A549 (cell line): ENCODE results near the gene STN1. TPM values are rescaled to one million over a fixed set of nuclear protein-coding genes. Genes with fewer than 3 reads are reported as not detected.

Experiments
- ATAC-seq, 2 experiments: fragments of 200-7000 bp in 1 of 2; fragments of >200 bp in 1 of 2; cut with Nextera tagmentation in 1 of 2; cut with Tn5 transposase in 1 of 2; 3 replicates each; pipeline versions ENCODE4 v1.8.0 to v1.9.1; 2018 to 2020; ENCODE audit warnings: mild to moderate bottlenecking in 1 of 2, moderate library complexity in 1 of 2
- CTCF ChIA-PET: fragments of 300-600 bp; sonication (Branson Sonifier 250); formaldehyde crosslinking; extraction: SDS; loops from one replicate; lab custom pipeline; 2021; ENCODE audit warnings: antibody characterized with exemption, inconsistent platforms; lab: Yijun Ruan, JAX
- POLR2A ChIA-PET: fragments of 350-600 bp; formaldehyde crosslinking; extraction: SDS; loops from one replicate; lab custom pipeline; 2021; ENCODE audit warnings: antibody characterized with exemption, inconsistent platforms; lab: Yijun Ruan, JAX
- DNase-seq, 2 experiments: peaks; one replicate each; pipeline versions ENCODE4 v3.0.0 to v3.0.0-alpha.2; 2011 to 2016; ENCODE audit warnings: low read depth in 1 of 2, low spot score in 1 of 2
- FAIRE-seq: peaks from 2 replicates; lab custom pipeline; 2011; peaks lifted over from hg19 to GRCh38; lab: Jason Lieb, UNC
- H3K27ac ChIP-seq, 2 experiments: fragments of >200 bp; sonication (Bioruptor Twin); formaldehyde crosslinking; 3 replicates each; pipeline ENCODE4 v1.5.1; 2016 to 2017
- H3K4me1 ChIP-seq: fragments of >200 bp; sonication (Bioruptor Twin); formaldehyde crosslinking; 3 replicates; pipeline ENCODE4 v1.6.1; 2016
- H3K4me2 ChIP-seq: fragments of >200 bp; sonication (Bioruptor Twin); formaldehyde crosslinking; 3 replicates; pipeline ENCODE4 v1.6.1; 2016
- H3K4me3 ChIP-seq: fragments of >200 bp; sonication (Bioruptor Twin); formaldehyde crosslinking; 3 replicates; pipeline ENCODE4 v1.5.1; 2016
- H3K9me3 ChIP-seq: fragments of >200 bp; sonication (Bioruptor Twin); formaldehyde crosslinking; 3 replicates; pipeline ENCODE4 v1.6.1; 2016
- BCL3 ChIP-seq: fragments of >200 bp; sonication (Bioruptor Twin); formaldehyde crosslinking; IDR thresholded peaks from 3 replicates; pipeline ENCODE4 v1.6.1; 2016
- CBX8 ChIP-seq: fragments of 200-600 bp; sonication (generic); IDR thresholded peaks from 2 replicates; pipeline ENCODE4 v1.6.1; 2016
- E2F6 ChIP-seq: IDR thresholded peaks from 2 replicates; pipeline ENCODE4 v1.6.1; 2012; ENCODE audit warnings: low read depth, borderline replicate concordance
- EHF ChIP-seq: fragments of 250-450 bp; sonication (Bioruptor Pico); IDR thresholded peaks from 2 replicates; pipeline ENCODE4 v1.5.0; 2020; ENCODE audit warnings: mild to moderate bottlenecking
- EP300 ChIP-seq, 2 experiments: fragments of >200 bp; sonication (Bioruptor Twin); formaldehyde crosslinking; IDR thresholded peaks; 2 replicates in 1 of 2; 3 replicates in 1 of 2; pipeline ENCODE4 v1.6.1; 2016 to 2017
- FOSB ChIP-seq: fragments of 250-450 bp; sonication (Bioruptor Pico); IDR thresholded peaks from 2 replicates; pipeline ENCODE4 v1.5.0; 2020; ENCODE audit warnings: mild to moderate bottlenecking, moderate library complexity
- HES2 ChIP-seq: fragments of >200 bp; sonication (Bioruptor Twin); formaldehyde crosslinking; IDR thresholded peaks from 2 replicates; pipeline ENCODE4 v1.6.1; 2016
- HMGXB4 ChIP-seq: fragments of 250-450 bp; sonication (Bioruptor Pico); IDR thresholded peaks from 2 replicates; pipeline ENCODE4 v1.5.0; 2021; ENCODE audit warnings: mild to moderate bottlenecking, moderate library complexity, borderline replicate concordance
- HOXB13 ChIP-seq: fragments of 250-450 bp; sonication (Bioruptor Pico); IDR thresholded peaks from 2 replicates; pipeline ENCODE4 v1.5.0; 2020; ENCODE audit warnings: low read depth, mild to moderate bottlenecking, moderate library complexity
- HOXB5 ChIP-seq: fragments of 250-450 bp; sonication (Bioruptor Pico); IDR thresholded peaks from 2 replicates; pipeline ENCODE4 v1.5.0; 2020; ENCODE audit warnings: mild to moderate bottlenecking, moderate library complexity
- JUNB ChIP-seq: fragments of >200 bp; sonication (Bioruptor Twin); formaldehyde crosslinking; IDR thresholded peaks from 2 replicates; pipeline ENCODE4 v1.6.1; 2016
- KDM5A ChIP-seq: fragments of 200-600 bp; sonication (generic); IDR thresholded peaks from 2 replicates; pipeline ENCODE4 v1.6.1; 2016; ENCODE audit warnings: antibody characterized with exemption, mild to moderate bottlenecking
- MAX ChIP-seq: IDR thresholded peaks from 2 replicates; pipeline ENCODE4 v1.6.1; 2012
- MYC ChIP-seq: IDR thresholded peaks from 2 replicates; pipeline ENCODE4 v1.6.1; 2012; ENCODE audit warnings: mild to moderate bottlenecking, inconsistent platforms, low read length, improper control_type of control experiment, borderline replicate concordance
- NFE2L2 ChIP-seq: fragments of 150-350 bp; conservative IDR thresholded peaks from 2 replicates; pipeline ENCODE4 v1.6.1; 2014; ENCODE audit warnings: low read length
- PHF8 ChIP-seq: fragments of 200-600 bp; sonication (generic); IDR thresholded peaks from 2 replicates; pipeline ENCODE4 v1.6.1; 2016; ENCODE audit warnings: low read depth, mild to moderate bottlenecking, antibody characterized with exemption, moderate library complexity, borderline replicate concordance
- RAD21 ChIP-seq, 2 experiments: fragments of >200 bp in 1 of 2; sonication (Bioruptor Twin) in 1 of 2; formaldehyde crosslinking in 1 of 2; IDR thresholded peaks in 1 of 2; conservative IDR thresholded peaks in 1 of 2; 2 replicates in 1 of 2; 3 replicates in 1 of 2; pipeline ENCODE4 v1.6.1; 2012 to 2018; ENCODE audit warnings: inconsistent platforms in 1 of 2
- TFCP2L1 ChIP-seq: fragments of 250-450 bp; sonication (Bioruptor Pico); IDR thresholded peaks from 2 replicates; pipeline ENCODE4 v1.5.0; 2021; ENCODE audit warnings: mild to moderate bottlenecking
- TP53 ChIP-seq: fragments of 250-450 bp; sonication (Bioruptor Pico); IDR thresholded peaks from 2 replicates; pipeline ENCODE4 v1.5.0; 2021; ENCODE audit warnings: mild to moderate bottlenecking, moderate library complexity
- WGBS: methylation state at CpG from one replicate; pipeline ENCODE4 v1.1.6; 2017; ENCODE audit errors: missing lambda C conversion rate; 5-methylcytosine and 5-hydroxymethylcytosine counted together
- polyA plus RNA-seq, 4 experiments: library from polyadenylated mRNA; depleted of rRNA in 3 of 4; stranded (reverse); fragments of >200 nt; fragmentation: RNase III in 1 of 4; extraction: RNeasy Plus Mini Kit Qiagen cat#74134 plus additional on column Dnase treatment in 1 of 4; gene quantifications; 2 replicates in 3 of 4; 3 replicates in 1 of 4; pipeline ENCODE4 v1.2.3, GENCODE V29; 2011 to 2017

Gene STN1
- polyA plus RNA-seq, 2 of the 4 experiments (the other 2 are of a cell fraction) = 17.1 to 34.5 TPM

GRCh38 chr10:103917302-103918052 lies 507 bp downstream of the STN1 start:
- no peak for FAIRE-seq
- WGBS = 2% methylated on average over 27 of the region's 29 CpGs
- peak; percentile 65 to 76 for ATAC-seq

GRCh38 chr10:103916876-103917275 lies 1.1 kb downstream of the STN1 start:
- POLR2A ChIA-PET = no interaction called here
- 3% methylated on average over 2 of the region's 2 CpGs for WGBS

More at GRCh38 chr10:103917302-103918052, 507 bp downstream of the STN1 start:
- DNase-seq = peak; percentile 42 to 68
- peak overlapping the region; percentile 75 for H3K4me3 ChIP-seq
- peaks cover 10% of the 10 kb centered on the region; the same call in 2 of the 3 replicates for H3K9me3 ChIP-seq
- peak overlapping the region; percentile 94 to 96 for H3K27ac ChIP-seq
- CTCF ChIA-PET = interaction anchor here (0.8 to 1.7 kb wide), 5 partner anchors 16 to 31 kb away, joined by 3 to 6 read pairs (median 3); no protein-coding TSS in a partner anchor
- TF ChIP-seq RAD21 (conservative IDR thresholded peaks at IDR 0.05 in 1 of 2, IDR thresholded peaks at IDR 0.05 in 1 of 2) = no peak
- peak; percentile 84 for TF ChIP-seq MAX
- peak; percentile 21; the same call in 1 of the 2 replicates for TF ChIP-seq MYC
- TF ChIP-seq E2F6 = peak; percentile 47; the same call in 1 of the 2 replicates
- no peak for TF ChIP-seq KDM5A
- peak; percentile 65; the same call in 1 of the 2 replicates for TF ChIP-seq HMGXB4 (CRISPR knock-in tag)
- TF ChIP-seq BCL3 = 0 out of 3 replicates have a peak, but pooled peaks have one; percentile 26
- TF ChIP-seq TFCP2L1 (CRISPR knock-in tag) = 0 out of 2 replicates have a peak, but pooled peaks have one; percentile 19
- TF ChIP-seq PHF8 = peak; percentile 89
- TF ChIP-seq TP53 = peak; percentile 90
- POLR2A ChIA-PET = interaction anchor here (0.6 to 2.3 kb wide), 2 partner anchors 9 to 27 kb away, joined by 3 to 10 read pairs; no protein-coding TSS in a partner anchor
- peaks cover 21% of the 10 kb centered on the region for H3K4me1 ChIP-seq
- peak overlapping the region; percentile 94 for H3K4me2 ChIP-seq

More at GRCh38 chr10:103916876-103917275, 1.1 kb downstream of the STN1 start:
- Histone ChIP-seq H3K4me2 (peak overlapping the region; percentile 94), H3K4me3 (peak overlapping the region; percentile 75), H3K4me1 (peaks cover 21% of the 10 kb centered on the region), H3K9me3 (peaks cover 10% of the 10 kb centered on the region; the same call in 2 of the 3 replicates)
- CTCF ChIA-PET = interaction anchor here (0.8 to 1.7 kb wide), 6 partner anchors 11 to 31 kb away, joined by 3 to 6 read pairs (median 4); no protein-coding TSS in a partner anchor
- TF ChIP-seq HES2 (no peak), EHF (no peak), EP300 (IDR thresholded peaks at IDR 0.05) (no peak), FOSB (CRISPR knock-in tag) (no peak), HOXB5 (no peak), HOXB13 (CRISPR knock-in tag) (no peak), JUNB (no peak), CBX8 (no peak), NFE2L2 (no peak), E2F6 (no peak)
- TF ChIP-seq, all 56 proteins: peak for 0
- DNase-seq = no peak
- no peak for FAIRE-seq
- ATAC-seq = no peak
- H3K27ac ChIP-seq = peak overlapping the region; percentile 94 to 96
